ENCODE results near the gene TTC6. TPM values are rescaled to one million over a fixed set of nuclear protein-coding genes. Genes with fewer than 3 reads are reported as not detected.

Gene TTC6
- total RNA-seq, 1 donor from 2014 or later = not detected

GRCh38 chr14:37615582-37616289, 20.3 kb downstream of the TTC6 start:
- Mint-ChIP-seq H3K4me1 (ENCODE audit: unreplicated experiment) (no peaks in the 10 kb centered on the region), H3K36me3 (ENCODE audit: unreplicated experiment) (peaks cover 3% of the 10 kb centered on the region), H3K9me3 (ENCODE audit: unreplicated experiment) (peaks cover 25% of the 10 kb centered on the region), H3K27ac (ENCODE audit: unreplicated experiment) (no peak overlapping the region), H3K4me3 (ENCODE audit: unreplicated experiment) (no peak overlapping the region), H3K27me3 (ENCODE audit: unreplicated experiment) (peaks cover 8% of the 10 kb centered on the region)
- TF ChIP-seq CTCF (IDR thresholded peaks at IDR 0.05) = no peak
- no peak for DNase-seq (ENCODE audit: extremely low spot score, unreplicated experiment)

GRCh38 chr14:37616853-37617252, 21.4 kb downstream of the TTC6 start:
- DNase-seq (ENCODE audit: extremely low spot score, unreplicated experiment) = no peak
- Mint-ChIP-seq H3K4me1 (ENCODE audit: unreplicated experiment) (no peaks in the 10 kb centered on the region), H3K27me3 (ENCODE audit: unreplicated experiment) (peaks cover 14% of the 10 kb centered on the region), H3K4me3 (ENCODE audit: unreplicated experiment) (no peak overlapping the region), H3K27ac (ENCODE audit: unreplicated experiment) (no peak overlapping the region), H3K36me3 (ENCODE audit: unreplicated experiment) (peaks cover 3% of the 10 kb centered on the region), H3K9me3 (ENCODE audit: unreplicated experiment) (peaks cover 25% of the 10 kb centered on the region)
- TF ChIP-seq CTCF (IDR thresholded peaks at IDR 0.05) = no peak

- Mint-ChIP-seq H3K4me1 (ENCODE audit: unreplicated experiment) (peaks cover 4% of the 10 kb centered on the region), H3K27me3 (ENCODE audit: unreplicated experiment) (peaks cover 19% of the 10 kb centered on the region), H3K27ac (ENCODE audit: unreplicated experiment) (no peak overlapping the region), H3K4me3 (ENCODE audit: unreplicated experiment) (no peak overlapping the region), H3K36me3 (ENCODE audit: unreplicated experiment) (peaks cover 3% of the 10 kb centered on the region), H3K9me3 (ENCODE audit: unreplicated experiment) (peaks cover 25% of the 10 kb centered on the region)
- no peak for TF ChIP-seq CTCF (IDR thresholded peaks at IDR 0.05)
- DNase-seq (ENCODE audit: extremely low spot score, unreplicated experiment) = no peak
Observed at GRCh38 chr14:37617864-37618365, 22.5 kb downstream of the TTC6 start.

GRCh38 chr14:37618498-37619028, 23.1 kb downstream of the TTC6 start:
- DNase-seq (ENCODE audit: extremely low spot score, unreplicated experiment) = no peak
- no peak for TF ChIP-seq CTCF (IDR thresholded peaks at IDR 0.05)
- peaks cover 4% of the 10 kb centered on the region for H3K4me1 Mint-ChIP-seq (ENCODE audit: unreplicated experiment)
- H3K9me3 Mint-ChIP-seq (ENCODE audit: unreplicated experiment) = peaks cover 22% of the 10 kb centered on the region
- H3K4me3 Mint-ChIP-seq (ENCODE audit: unreplicated experiment) = no peak overlapping the region
- H3K36me3 Mint-ChIP-seq (ENCODE audit: unreplicated experiment) = peaks cover 3% of the 10 kb centered on the region
- peaks cover 25% of the 10 kb centered on the region for H3K27me3 Mint-ChIP-seq (ENCODE audit: unreplicated experiment)
- no peak overlapping the region for H3K27ac Mint-ChIP-seq (ENCODE audit: unreplicated experiment)

GRCh38 chr14:37620856-37621255, 25.4 kb downstream of the TTC6 start:
- Mint-ChIP-seq H3K9me3 (ENCODE audit: unreplicated experiment) (peaks cover 7% of the 10 kb centered on the region), H3K4me1 (ENCODE audit: unreplicated experiment) (peaks cover 4% of the 10 kb centered on the region), H3K27ac (ENCODE audit: unreplicated experiment) (no peak overlapping the region), H3K36me3 (ENCODE audit: unreplicated experiment) (peaks cover 1% of the 10 kb centered on the region), H3K4me3 (ENCODE audit: unreplicated experiment) (no peak overlapping the region), H3K27me3 (ENCODE audit: unreplicated experiment) (peaks cover 28% of the 10 kb centered on the region)
- TF ChIP-seq CTCF (IDR thresholded peaks at IDR 0.05) = no peak
- DNase-seq (ENCODE audit: extremely low spot score, unreplicated experiment) = no peak
